HK-2 (cell line): ENCODE measurements around the gene ZNF688.
"Not testable (repeated sequence)": the region's sequence is repeated elsewhere in the genome, so short reads cannot be mapped to it uniquely, and the experiment has no call there.

ENCODE experiments used
- DNase-seq: peaks from one replicate; pipeline ENCODE4 v3.0.0-alpha.2; 2018; ENCODE audit not compliant: unreplicated experiment

Gene ZNF688

GRCh38 chr16:30557707-30557956 is 13.9 kb downstream of the ZNF688 start:
- DNase-seq = no peak

- DNase-seq = no peak
These were observed 15.4 kb downstream of the ZNF688 start for GRCh38 chr16:30556125-30556473.

GRCh38 chr16:30555315-30556124 is 16.0 kb downstream of the ZNF688 start:
- DNase-seq = no peak

GRCh38 chr16:30554557-30555314 is 16.8 kb downstream of the ZNF688 start:
- DNase-seq = no peak

GRCh38 chr16:30553393-30553899 is 18.1 kb downstream of the ZNF688 start:
- no peak for DNase-seq

- no peak for DNase-seq
These were observed 18.6 kb downstream of the ZNF688 start for GRCh38 chr16:30552956-30553355.

GRCh38 chr16:30551781-30552180 is 19.7 kb downstream of the ZNF688 start:
- no peak for DNase-seq

- DNase-seq = no peak
These were observed 22.9 kb downstream of the ZNF688 start for GRCh38 chr16:30548416-30549253.

- DNase-seq = no peak
These were observed 25.4 kb downstream of the ZNF688 start for GRCh38 chr16:30546115-30546514.

GRCh38 chr16:30543067-30543466 is 28.4 kb downstream of the ZNF688 start:
- DNase-seq = no peak

- DNase-seq = no peak
These were observed 29.8 kb downstream of the ZNF688 start for GRCh38 chr16:30541502-30542329.

GRCh38 chr16:30540916-30541464 is 30.5 kb downstream of the ZNF688 start:
- not testable (repeated sequence) for DNase-seq

GRCh38 chr16:30539986-30540526 is 31.5 kb downstream of the ZNF688 start:
- DNase-seq = not testable (repeated sequence)

GRCh38 chr16:30539000-30539964 is 32.2 kb downstream of the ZNF688 start:
- DNase-seq = no peak

- not testable (repeated sequence) for DNase-seq
These were observed 35.0 kb downstream of the ZNF688 start for GRCh38 chr16:30536391-30537024.

GRCh38 chr16:30535777-30536190 is 35.7 kb downstream of the ZNF688 start:
- DNase-seq = peak; percentile 71

- no peak for DNase-seq
These were observed 36.3 kb downstream of the ZNF688 start for GRCh38 chr16:30535106-30535776.

- DNase-seq = peak; percentile 84
These were observed 37.0 kb downstream of the ZNF688 start, which contains the start of gene ZNF747 for GRCh38 chr16:30534368-30535105. Gene ZNF747 (minus strand): TSS chr16:30534858. CDS start chr16:30534679, 179 bp downstream.
